Measurements from ENCODE around the gene CUZD1. TPM values are rescaled to one million over a fixed set of nuclear protein-coding genes. Genes with fewer than 3 reads are reported as not detected.
A peak's percentile ranks its signal among the peaks of the same experiment; 100 is the strongest.

Gene CUZD1
- total and polyA plus RNA-seq, 9 of the 15 experiments (the other 6 are each of a cell fraction or from before 2014, with no cell fraction given): 0.51 to 1.7 (median 1.1) TPM

GRCh38 chr10:122879339-122880273, 33.9 kb upstream of the CUZD1 start, which contains the start of gene FAM24B (continued):
- TF ChIP-seq TSHZ1 (CRISPR knock-in tag; IDR thresholded peaks at IDR 0.05) (no peak), ZNF589 (CRISPR knock-in tag; IDR thresholded peaks at IDR 0.05; ENCODE audit: low read depth) (no peak), NR4A1 (CRISPR knock-in tag; IDR thresholded peaks at IDR 0.05) (no peak), NR4A1 (tag; IDR thresholded peaks at IDR 0.05) (no peak), SNRNP70 (optimal IDR thresholded peaks at IDR 0.05; ENCODE audit: low read depth, low read length) (no peak), ZBTB33 (CRISPR knock-in tag; IDR thresholded peaks at IDR 0.05) (no peak), PHF20 (IDR thresholded peaks at IDR 0.05; ENCODE audit: partially characterized antibody) (no peak), HDAC3 (IDR thresholded peaks at IDR 0.05; ENCODE audit: borderline replicate concordance, partially characterized antibody) (no peak), SMAD2 (IDR thresholded peaks at IDR 0.05; ENCODE audit: low read depth, low read length) (no peak), ARID3B (CRISPR knock-in tag; IDR thresholded peaks at IDR 0.05; ENCODE audit: borderline replicate concordance) (0 out of 2 replicates have a peak, but pooled peaks have one; percentile 11), NRF1 (conservative IDR thresholded peaks at IDR 0.05 in 1 of 2, IDR thresholded peaks at IDR 0.05 in 1 of 2) (peak; percentile 99), NBN (IDR thresholded peaks at IDR 0.05; ENCODE audit: low read depth) (no peak), E2F5 (CRISPR knock-in tag; IDR thresholded peaks at IDR 0.05) (no peak), ZNF232 (CRISPR knock-in tag; IDR thresholded peaks at IDR 0.05) (no peak), TEAD4 (IDR thresholded peaks at IDR 0.05; ENCODE audit: low read length) (no peak), TEAD4 (CRISPR knock-in tag; IDR thresholded peaks at IDR 0.05; ENCODE audit: borderline replicate concordance) (no peak), ZBED1 (IDR thresholded peaks at IDR 0.05) (no peak), NFIC (IDR thresholded peaks at IDR 0.05) (peak; percentile 56), ARNT (IDR thresholded peaks at IDR 0.05) (no peak), KLF10 (CRISPR knock-in tag; IDR thresholded peaks at IDR 0.05) (no peak), HLTF (IDR thresholded peaks at IDR 0.05) (no peak)
